ENCODE measurements around the gene SPIRE2. TPM values are rescaled to one million over a fixed set of nuclear protein-coding genes. Genes with fewer than 3 reads are reported as not detected.
A peak's percentile ranks its signal among the peaks of the same experiment; 100 is the strongest.

SPIRE2 gene
- total and polyA plus RNA-seq, 2 of the 13 experiments (the other 11 are each of a cell fraction or from before 2014, with no cell fraction given), result 13.3 to 37.5 TPM

- TF ChIP-seq ARID3A (IDR thresholded peaks at IDR 0.05; ENCODE audit: low read depth, low read length), result no peak
- TF ChIP-seq FOXP1 (IDR thresholded peaks at IDR 0.05), result no peak
- no peak; the same call in 1 of the 2 replicates for TF ChIP-seq FOXP1 (CRISPR knock-in tag; IDR thresholded peaks at IDR 0.05)
- no peak; the same call in none of the 2 replicates for TF ChIP-seq GLI4 (CRISPR knock-in tag; IDR thresholded peaks at IDR 0.05; ENCODE audit: borderline replicate concordance)
- no peak for TF ChIP-seq CREM (IDR thresholded peaks at IDR 0.05)
- TF ChIP-seq CREM (CRISPR knock-in tag; IDR thresholded peaks at IDR 0.05), result no peak
- TF ChIP-seq REXO4 (CRISPR knock-in tag; IDR thresholded peaks at IDR 0.05; ENCODE audit: borderline replicate concordance), result peak; percentile 87; the same call in 1 of the 2 replicates
- TF ChIP-seq IKZF4 (CRISPR knock-in tag; IDR thresholded peaks at IDR 0.05; ENCODE audit: borderline replicate concordance, low read depth, not compliant biosample characterization), result no peak
- no peak for TF ChIP-seq PCBP2 (optimal IDR thresholded peaks at IDR 0.05; ENCODE audit: low read depth, low read length, poor library complexity, severe bottlenecking)
- peak; percentile 79 for TF ChIP-seq KMT2B (CRISPR knock-in tag; IDR thresholded peaks at IDR 0.05)
- TF ChIP-seq BCL3 (CRISPR knock-in tag; IDR thresholded peaks at IDR 0.05), result no peak; the same call in none of the 2 replicates
- TF ChIP-seq SAP130 (CRISPR knock-in tag; IDR thresholded peaks at IDR 0.05; ENCODE audit: low read depth), result peak; percentile 63
- TF ChIP-seq MXD4 (CRISPR knock-in tag; IDR thresholded peaks at IDR 0.05), result peak; percentile 62; the same call in 1 of the 2 replicates
- peak; percentile 47; the same call in 1 of the 2 replicates for TF ChIP-seq ZNF350 (CRISPR knock-in tag; IDR thresholded peaks at IDR 0.05; ENCODE audit: borderline replicate concordance, low read depth)
- no peak for TF ChIP-seq SKIL (CRISPR knock-in tag; IDR thresholded peaks at IDR 0.05; ENCODE audit: borderline replicate concordance)
- 0 out of 2 replicates have a peak, but pooled peaks have one; percentile 40 for TF ChIP-seq ZNF740 (CRISPR knock-in tag; IDR thresholded peaks at IDR 0.05)
- peak; percentile 97 for TF ChIP-seq ZSCAN21 (CRISPR knock-in tag; IDR thresholded peaks at IDR 0.05; ENCODE audit: borderline replicate concordance)
- peak; percentile 87 for TF ChIP-seq ZBTB43 (CRISPR knock-in tag; conservative IDR thresholded peaks at IDR 0.05)
- TF ChIP-seq ZSCAN29 (CRISPR knock-in tag; conservative IDR thresholded peaks at IDR 0.05), result 0 out of 2 replicates have a peak, but pooled peaks have one; percentile 40
- peak; percentile 90 for TF ChIP-seq RFXAP (CRISPR knock-in tag; IDR thresholded peaks at IDR 0.05; ENCODE audit: borderline replicate concordance)
These were observed 45.1 kb downstream of the SPIRE2 start, which contains the start of gene TCF25 (continued) for GRCh38 chr16:89873109-89873971.

All from HepG2 (cell line).